Fibroblast of upper back skin (primary cell): ENCODE measurements around the gene FHOD3.
A peak's percentile ranks its signal among the peaks of the same experiment; 100 is the strongest.
"Not testable (repeated sequence)": the region's sequence is repeated elsewhere in the genome, so short reads cannot be mapped to it uniquely, and the experiment has no call there.

Experiments
- DNase-seq: peaks from one replicate; pipeline ENCODE4 v3.0.0-alpha.2; 2013

The FHOD3 gene

GRCh38 chr18:36816096-36816495 is 518.6 kb downstream of the FHOD3 start:
- DNase-seq, result not testable (repeated sequence)

DNA sequence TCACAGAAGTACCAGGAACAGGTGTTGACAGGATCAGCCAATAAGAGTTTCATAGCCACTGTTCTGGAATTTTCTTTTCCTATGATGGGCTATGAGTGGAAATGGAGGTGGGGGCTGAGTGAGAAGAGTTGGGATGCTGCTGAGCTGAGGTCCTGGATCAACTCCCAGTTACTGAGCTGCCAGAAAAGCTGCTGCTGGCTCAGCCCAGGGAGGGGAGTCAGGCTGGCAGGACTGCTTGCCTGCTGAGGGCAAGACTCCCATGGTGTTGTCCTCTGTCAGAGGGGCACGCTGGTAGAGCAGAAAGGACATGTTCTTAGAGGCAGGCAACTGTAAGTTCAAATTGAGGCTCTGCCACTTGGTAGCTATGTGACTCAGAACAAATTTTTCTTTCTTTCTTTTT is 519.5 kb downstream of the FHOD3 start:
- DNase-seq, result no peak

- DNase-seq, result no peak
Observed at GRCh38 chr18:36818652-36819051, 521.1 kb downstream of the FHOD3 start.

- DNase-seq, result no peak
Observed at GRCh38 chr18:36819621-36820020, 522.1 kb downstream of the FHOD3 start.

GRCh38 chr18:36821681-36822080 is 524.2 kb downstream of the FHOD3 start:
- DNase-seq, result peak; percentile 29

DNA sequence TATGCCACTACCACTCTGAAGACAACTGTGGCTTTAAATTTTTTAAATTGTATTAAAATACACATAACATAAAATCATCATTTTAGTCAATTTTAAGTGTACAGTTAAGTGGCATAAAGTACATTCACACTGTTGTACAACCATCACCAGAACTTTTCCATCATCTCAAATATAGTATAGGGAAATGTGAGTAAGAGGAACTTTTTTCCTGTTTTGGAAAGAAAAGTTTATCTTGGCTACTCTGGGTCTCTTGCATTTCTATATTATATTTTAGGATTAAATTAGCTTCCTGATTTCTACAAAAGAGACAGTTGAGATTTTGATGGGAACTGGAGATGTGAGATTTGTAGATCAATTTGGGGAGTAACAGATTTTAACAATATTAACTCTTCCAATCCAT is 528.0 kb downstream of the FHOD3 start:
- DNase-seq, result no peak

- DNase-seq, result no peak
Observed at GRCh38 chr18:36826556-36826955, 529.0 kb downstream of the FHOD3 start.

- DNase-seq, result peak; percentile 62
Observed at GRCh38 chr18:36828157-36828629, 530.7 kb downstream of the FHOD3 start.

DNA sequence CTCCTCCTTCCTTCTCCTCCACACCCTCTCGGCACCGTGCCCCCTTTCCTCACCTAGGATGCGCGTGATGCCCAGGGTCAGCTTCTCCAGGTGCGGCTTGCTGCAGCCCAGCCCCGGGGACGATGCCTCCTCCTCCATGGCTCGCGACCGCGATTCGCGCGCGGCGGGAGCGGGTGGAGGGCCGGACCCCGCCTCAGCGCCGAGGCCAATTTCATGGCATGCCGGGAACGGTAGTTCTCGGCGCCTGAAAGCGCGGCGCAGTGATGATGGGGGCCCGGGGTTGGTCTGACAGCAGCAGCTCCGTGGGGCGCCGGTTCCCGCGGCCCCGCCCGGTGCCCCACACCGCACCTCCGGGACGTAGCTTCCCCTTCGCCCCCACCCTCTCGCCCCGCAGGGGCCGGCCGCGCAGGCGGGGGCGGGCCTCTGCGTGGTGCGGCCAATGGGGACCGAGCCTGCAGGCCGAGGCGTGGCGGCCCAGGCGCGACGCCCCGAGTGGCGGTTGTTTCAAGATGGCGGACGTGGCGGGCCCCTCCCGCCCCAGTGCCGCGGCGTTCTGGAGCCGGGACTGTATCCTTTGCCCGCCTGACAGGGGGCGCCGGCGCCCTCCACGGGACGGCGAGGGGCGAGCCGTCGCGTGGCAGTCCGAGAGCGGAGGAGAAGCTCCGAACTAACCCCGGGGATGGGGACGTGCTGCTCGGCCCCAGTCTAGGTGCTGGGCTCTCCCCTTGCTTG is 531.3 kb downstream of the FHOD3 start, which contains the start of the genes KIAA1328 and TPGS2:
Gene KIAA1328, plus strand, starts transcription at position 498 of the 732 bp plus-strand sequence. Its CDS starts 12 bp downstream, at position 510.
Gene TPGS2, minus strand, starts transcription at position 373 of the 732 bp plus-strand sequence. Its CDS starts 235 bp downstream, at position 138.
- DNase-seq, result peak; percentile 88
